ENCODE data around the gene CRHR1.

- TF ChIP-seq, protein P1, sequence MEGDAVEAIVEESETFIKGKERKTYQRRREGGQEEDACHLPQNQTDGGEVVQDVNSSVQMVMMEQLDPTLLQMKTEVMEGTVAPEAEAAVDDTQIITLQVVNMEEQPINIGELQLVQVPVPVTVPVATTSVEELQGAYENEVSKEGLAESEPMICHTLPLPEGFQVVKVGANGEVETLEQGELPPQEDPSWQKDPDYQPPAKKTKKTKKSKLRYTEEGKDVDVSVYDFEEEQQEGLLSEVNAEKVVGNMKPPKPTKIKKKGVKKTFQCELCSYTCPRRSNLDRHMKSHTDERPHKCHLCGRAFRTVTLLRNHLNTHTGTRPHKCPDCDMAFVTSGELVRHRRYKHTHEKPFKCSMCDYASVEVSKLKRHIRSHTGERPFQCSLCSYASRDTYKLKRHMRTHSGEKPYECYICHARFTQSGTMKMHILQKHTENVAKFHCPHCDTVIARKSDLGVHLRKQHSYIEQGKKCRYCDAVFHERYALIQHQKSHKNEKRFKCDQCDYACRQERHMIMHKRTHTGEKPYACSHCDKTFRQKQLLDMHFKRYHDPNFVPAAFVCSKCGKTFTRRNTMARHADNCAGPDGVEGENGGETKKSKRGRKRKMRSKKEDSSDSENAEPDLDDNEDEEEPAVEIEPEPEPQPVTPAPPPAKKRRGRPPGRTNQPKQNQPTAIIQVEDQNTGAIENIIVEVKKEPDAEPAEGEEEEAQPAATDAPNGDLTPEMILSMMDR (optimal IDR thresholded peaks at IDR 0.05 in 1 of 3, IDR thresholded peaks at IDR 0.05 in 1 of 3, conservative IDR thresholded peaks at IDR 0.05 in 1 of 3; ENCODE audit: extremely low read depth in 1 of 3, insufficient read depth in 2 of 3, low read length in 3 of 3): no peak
- no peak for TF ChIP-seq EZH2 (IDR thresholded peaks at IDR 0.05; ENCODE audit: low read length)
Observed at GRCh38 chr17:45763182-45763581, 20.9 kb upstream of the CRHR1 start.

All from keratinocyte (primary cell).